Transverse colon (tissue), 4 donors: ENCODE data around the gene PLOD3. TPM values are rescaled to one million over a fixed set of nuclear protein-coding genes. Genes with fewer than 3 reads are reported as not detected.

Source experiments
- DNase-seq: peaks from one replicate; pipeline ENCODE4 v3.0.0-alpha.2; 2019
- H3K27ac ChIP-seq, 4 donors: fragments of 200-600 bp; sonication (generic); 2 replicates each; pipeline ENCODE4 v1.5.1; 2016 to 2018; ENCODE audit warnings: inconsistent platforms in 4 of 4
- H3K27me3 ChIP-seq: fragments of 200-600 bp; sonication (generic); 2 replicates; pipeline ENCODE4 v1.5.1; 2017; ENCODE audit warnings: inconsistent platforms
- H3K36me3 ChIP-seq, 4 donors: fragments of 200-600 bp; sonication (generic); 2 replicates each; pipeline ENCODE4 v1.5.1; 2017 to 2019; ENCODE audit warnings: inconsistent platforms in 4 of 4
- H3K4me1 ChIP-seq, 4 donors: fragments of 200-600 bp; sonication (generic); 2 replicates each; pipeline ENCODE4 v1.5.1; 2017 to 2020; ENCODE audit warnings: inconsistent platforms in 4 of 4
- H3K4me3 ChIP-seq, 4 donors: fragments of 200-600 bp; sonication (generic); 1 replicate in 1 of 4; 2 replicates in 3 of 4; pipeline versions ENCODE4 v1.5.1 to v1.6.1; 2017 to 2019; ENCODE audit warnings: inconsistent platforms in 4 of 4
- H3K9me3 ChIP-seq, 2 donors: fragments of 200-600 bp; sonication (generic); 2 replicates each; pipeline ENCODE4 v1.5.1; 2017 to 2019; ENCODE audit warnings: inconsistent platforms in 2 of 2
- EP300 ChIP-seq: sonication (generic); formaldehyde crosslinking; IDR thresholded peaks from one replicate; pipeline ENCODE4 v1.6.1; 2017; ENCODE audit warnings: antibody characterized with exemption, low read depth
- POLR2A ChIP-seq: fragments of 450-650 bp; IDR thresholded peaks from one replicate; pipeline ENCODE4 v1.6.1; 2016; ENCODE audit warnings: antibody characterized with exemption, mild to moderate bottlenecking, moderate library complexity
- POLR2AphosphoS5 ChIP-seq, 3 donors: sonication (generic); formaldehyde crosslinking; IDR thresholded peaks; one replicate each; pipeline ENCODE4 v1.6.1; 2016; ENCODE audit warnings: antibody characterized with exemption in 3 of 3
- WGBS, 2 donors: methylation state at CpG; one replicate each; pipeline ENCODE4 v1.1.5; 2018; ENCODE audit warnings: low coverage in 1 of 2; 5-methylcytosine and 5-hydroxymethylcytosine counted together
- in situ Hi-C, 4 donors: fragments of 200-750 bp; cut with MboI; loops; one replicate each; pipeline versions ENCODE4 v1.15.0 to v1.15.1; 2017; ENCODE audit warnings: low sequenced_read_pairs in 3 of 4, low pct_ligation_motif_present in 1 of 4, low pct_unique_long_range_greater_than_20kb in 1 of 4
- intact Hi-C: fragments of 100-400 bp; cut with DNase I; formaldehyde crosslinking; loops from one replicate; pipeline ENCODE4 v1.15.1; 2023; ENCODE audit warnings: low total_unique reads
- total RNA-seq, 4 donors: library from RNA; depleted of rRNA; stranded (reverse); fragments of >200 nt; gene quantifications; one replicate each; pipeline ENCODE4 v1.1.0, GENCODE V29; 2016
- TF ChIP-seq, protein P1 (sequence below), 5 experiments: fragments of 200-600 bp in 3 of 5; fragments of 450-650 bp in 2 of 5; sonication (generic) in 3 of 5; IDR thresholded peaks; 1 replicate in 2 of 5; 2 replicates in 3 of 5; pipeline ENCODE4 v1.5.1; 2016 to 2017; ENCODE audit warnings: antibody characterized with exemption in 5 of 5, inconsistent platforms in 3 of 5, mild to moderate bottlenecking in 2 of 5, moderate library complexity in 1 of 5

The PLOD3 gene
- total RNA-seq, 4 donors from 2014 or later, result 48.4 to 81.2 (median 60.8) TPM

DNA sequence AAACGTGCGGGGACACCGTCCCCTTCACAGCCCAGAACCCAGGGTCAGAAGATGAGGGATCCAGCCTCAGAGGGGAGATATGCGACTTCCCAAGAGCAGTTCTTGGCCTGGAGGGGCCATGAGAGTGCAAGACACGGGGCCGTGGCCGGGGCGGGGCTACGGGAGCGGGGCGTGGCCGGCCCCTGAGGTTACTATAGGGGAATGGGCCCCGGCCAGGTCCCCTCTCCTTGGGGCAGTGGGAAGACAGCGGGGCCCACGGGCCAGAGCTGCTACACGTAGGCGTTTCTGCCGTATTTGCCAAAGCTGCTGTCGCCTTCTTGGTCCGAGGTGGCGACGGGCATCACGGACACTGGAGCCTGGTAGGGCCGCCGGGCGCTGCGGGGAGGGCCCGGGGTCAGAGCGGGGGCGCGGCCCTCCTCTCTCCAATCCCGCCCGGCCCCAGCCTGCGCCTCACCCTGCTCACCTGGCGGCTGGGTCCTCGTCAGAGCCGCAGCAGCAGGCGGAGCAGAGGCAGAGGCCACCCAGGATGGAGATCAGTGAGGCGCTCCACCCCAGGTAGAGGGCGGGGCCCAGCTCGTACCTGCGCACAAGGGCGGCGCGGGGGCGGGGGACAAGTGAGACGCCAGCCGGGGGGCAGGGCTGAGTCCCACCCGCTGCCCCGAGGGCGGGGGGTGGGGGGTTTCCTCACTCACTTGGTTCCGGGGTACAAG, 14.9 kb upstream of the PLOD3 start:
- H3K27me3 ChIP-seq, result no peaks in the 10 kb centered on the region
- intact Hi-C loops, result no loop called here
- DNase-seq, result peak; percentile 88
- WGBS, 2 donors, result 35% methylated on average over 43 of the region's 52 CpGs; no CpG with 5 or more reads in 1 of the 2 donors
- H3K4me3 ChIP-seq, result peak overlapping the region; percentile 3 to 37 (median 22)
- peaks cover under 1 to 43% (median 26%) of the 10 kb centered on the region in 4 donors for H3K4me1 ChIP-seq
- TF ChIP-seq EP300 (no peak), POLR2AphosphoS5 (IDR thresholded peaks at IDR 0.05) (peak in 2 of 3 donors; percentile 47 to 58), POLR2A (peak; percentile 51)
- TF ChIP-seq, protein P1, sequence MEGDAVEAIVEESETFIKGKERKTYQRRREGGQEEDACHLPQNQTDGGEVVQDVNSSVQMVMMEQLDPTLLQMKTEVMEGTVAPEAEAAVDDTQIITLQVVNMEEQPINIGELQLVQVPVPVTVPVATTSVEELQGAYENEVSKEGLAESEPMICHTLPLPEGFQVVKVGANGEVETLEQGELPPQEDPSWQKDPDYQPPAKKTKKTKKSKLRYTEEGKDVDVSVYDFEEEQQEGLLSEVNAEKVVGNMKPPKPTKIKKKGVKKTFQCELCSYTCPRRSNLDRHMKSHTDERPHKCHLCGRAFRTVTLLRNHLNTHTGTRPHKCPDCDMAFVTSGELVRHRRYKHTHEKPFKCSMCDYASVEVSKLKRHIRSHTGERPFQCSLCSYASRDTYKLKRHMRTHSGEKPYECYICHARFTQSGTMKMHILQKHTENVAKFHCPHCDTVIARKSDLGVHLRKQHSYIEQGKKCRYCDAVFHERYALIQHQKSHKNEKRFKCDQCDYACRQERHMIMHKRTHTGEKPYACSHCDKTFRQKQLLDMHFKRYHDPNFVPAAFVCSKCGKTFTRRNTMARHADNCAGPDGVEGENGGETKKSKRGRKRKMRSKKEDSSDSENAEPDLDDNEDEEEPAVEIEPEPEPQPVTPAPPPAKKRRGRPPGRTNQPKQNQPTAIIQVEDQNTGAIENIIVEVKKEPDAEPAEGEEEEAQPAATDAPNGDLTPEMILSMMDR (IDR thresholded peaks at IDR 0.05), result no peak
- H3K36me3 ChIP-seq, result peaks cover 0 to 5% (median 0%) of the 10 kb centered on the region in 4 donors
- in situ Hi-C loops, result no loop called here
- peak overlapping the region; percentile 71 to 90 (median 80) for H3K27ac ChIP-seq
- no peaks in the 10 kb centered on the region for H3K9me3 ChIP-seq

DNA sequence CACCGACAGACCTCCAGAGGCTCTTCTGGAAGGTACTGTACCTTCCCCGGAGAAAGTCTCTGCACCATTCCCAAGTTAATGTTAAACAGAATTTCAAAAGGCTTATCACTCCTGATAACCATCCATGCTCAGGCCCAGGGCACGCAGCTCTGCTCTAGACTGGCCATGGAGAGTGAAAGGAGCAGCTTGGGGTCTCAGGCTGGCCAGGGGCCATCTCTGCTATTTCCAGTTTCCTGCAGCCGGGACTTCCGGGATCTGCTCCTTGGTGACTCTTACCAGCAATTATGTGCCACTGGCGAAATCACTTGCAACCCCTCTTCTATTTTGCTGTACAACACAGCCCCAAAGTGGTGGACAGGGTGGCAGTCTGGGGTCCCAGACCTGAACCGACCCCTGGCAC, 14.3 kb upstream of the PLOD3 start:
- no peaks in the 10 kb centered on the region for H3K9me3 ChIP-seq
- H3K4me1 ChIP-seq, result peaks cover 0 to 36% (median 21%) of the 10 kb centered on the region in 4 donors
- no peak for DNase-seq
- H3K36me3 ChIP-seq, result peaks cover 0 to 7% (median 0%) of the 10 kb centered on the region in 4 donors
- 53 to 77% methylated on average over 3 to 7 of the region's 7 CpGs for WGBS, 2 donors
- H3K27me3 ChIP-seq, result no peaks in the 10 kb centered on the region
- in situ Hi-C loops (no loop called here), intact Hi-C loops (no loop called here)
- H3K4me3 ChIP-seq, result peak overlapping the region in 2 of 4 donors; percentile 30 to 37
- TF ChIP-seq, protein P1 (IDR thresholded peaks at IDR 0.05), result no peak
- no peak for TF ChIP-seq EP300
- no peak for TF ChIP-seq POLR2A
- TF ChIP-seq POLR2AphosphoS5 (IDR thresholded peaks at IDR 0.05), result no peak
- peak overlapping the region; percentile 71 to 90 (median 80) for H3K27ac ChIP-seq

DNA sequence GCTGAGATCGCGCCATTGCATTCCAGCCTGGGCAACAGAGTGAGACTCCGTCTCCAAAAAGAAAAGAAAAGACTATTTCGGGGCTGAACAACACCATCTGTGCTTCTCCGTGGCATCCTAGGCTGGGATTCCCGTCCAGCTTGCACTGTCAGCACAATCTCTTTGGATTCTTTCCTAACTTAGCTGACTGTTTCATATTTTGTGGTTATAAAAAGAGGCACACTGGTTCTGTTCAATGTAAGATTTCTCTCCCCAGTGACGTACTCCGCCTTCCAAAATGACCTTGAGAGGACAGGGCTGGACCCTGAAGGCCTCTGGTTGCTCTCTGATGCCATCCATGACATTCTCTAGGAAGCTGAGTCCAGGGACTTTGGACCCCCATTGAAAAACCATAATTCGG, 9.3 kb upstream of the PLOD3 start:
- no peak for TF ChIP-seq EP300
- TF ChIP-seq, protein P1 (IDR thresholded peaks at IDR 0.05), result no peak
- TF ChIP-seq POLR2A, result no peak
- no peak for DNase-seq
- 84 to 100% methylated on average over 4 to 9 of the region's 9 CpGs for WGBS, 2 donors

DNA sequence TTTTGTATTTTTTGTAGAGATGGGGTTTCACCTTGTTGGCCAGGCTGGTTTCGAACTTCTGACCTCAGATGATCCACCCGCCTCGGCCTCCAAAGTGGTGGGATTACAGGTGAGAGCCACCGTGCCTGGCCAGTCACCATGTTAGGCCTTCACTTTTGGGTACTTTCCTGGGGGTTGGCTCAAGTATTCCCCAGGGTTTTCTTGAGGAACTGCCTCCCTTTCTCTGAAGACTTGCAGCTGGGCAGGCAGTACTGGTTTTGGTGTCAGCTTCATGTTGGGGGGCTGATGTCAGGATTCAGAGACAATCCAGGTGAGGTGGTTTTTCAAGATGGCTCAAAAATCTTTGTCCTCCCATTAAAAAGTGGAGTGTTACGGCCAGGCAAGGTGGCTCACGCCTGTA, 8.3 kb upstream of the PLOD3 start:
- no peak for DNase-seq
- TF ChIP-seq POLR2A, result no peak
- H3K9me3 ChIP-seq, result no peaks in the 10 kb centered on the region
- no peak overlapping the region for H3K27ac ChIP-seq
- no peak overlapping the region for H3K4me3 ChIP-seq
- no peaks in the 10 kb centered on the region for H3K27me3 ChIP-seq
- H3K4me1 ChIP-seq, result no peaks in the 10 kb centered on the region
- 97% methylated on average over 6 of the region's 6 CpGs; no CpG with 5 or more reads in 1 of the 2 donors for WGBS, 2 donors
- peaks cover 0 to 31% (median 10%) of the 10 kb centered on the region in 4 donors for H3K36me3 ChIP-seq
- intact Hi-C loops (no loop called here), in situ Hi-C loops (no loop called here)

More for the DNA sequence above, 9.3 kb upstream of the PLOD3 start:
- H3K36me3 ChIP-seq, result peaks cover 0 to 31% (median 10%) of the 10 kb centered on the region in 4 donors
- in situ Hi-C loops (no loop called here), intact Hi-C loops (no loop called here)
- H3K4me1 ChIP-seq, result peaks cover 0 to 6% (median 5%) of the 10 kb centered on the region in 4 donors
- no peaks in the 10 kb centered on the region for H3K27me3 ChIP-seq
- no peak overlapping the region for H3K4me3 ChIP-seq
- no peak overlapping the region for H3K27ac ChIP-seq
- no peaks in the 10 kb centered on the region for H3K9me3 ChIP-seq
